ENCODE results near the gene GPAM. TPM values are rescaled to one million over a fixed set of nuclear protein-coding genes. Genes with fewer than 3 reads are reported as not detected.

Gene GPAM
- total and polyA plus RNA-seq, 2 of the 8 experiments (the other 6 are each of a cell fraction or from before 2014, with no cell fraction given): 5.5 to 15.5 TPM

DNA sequence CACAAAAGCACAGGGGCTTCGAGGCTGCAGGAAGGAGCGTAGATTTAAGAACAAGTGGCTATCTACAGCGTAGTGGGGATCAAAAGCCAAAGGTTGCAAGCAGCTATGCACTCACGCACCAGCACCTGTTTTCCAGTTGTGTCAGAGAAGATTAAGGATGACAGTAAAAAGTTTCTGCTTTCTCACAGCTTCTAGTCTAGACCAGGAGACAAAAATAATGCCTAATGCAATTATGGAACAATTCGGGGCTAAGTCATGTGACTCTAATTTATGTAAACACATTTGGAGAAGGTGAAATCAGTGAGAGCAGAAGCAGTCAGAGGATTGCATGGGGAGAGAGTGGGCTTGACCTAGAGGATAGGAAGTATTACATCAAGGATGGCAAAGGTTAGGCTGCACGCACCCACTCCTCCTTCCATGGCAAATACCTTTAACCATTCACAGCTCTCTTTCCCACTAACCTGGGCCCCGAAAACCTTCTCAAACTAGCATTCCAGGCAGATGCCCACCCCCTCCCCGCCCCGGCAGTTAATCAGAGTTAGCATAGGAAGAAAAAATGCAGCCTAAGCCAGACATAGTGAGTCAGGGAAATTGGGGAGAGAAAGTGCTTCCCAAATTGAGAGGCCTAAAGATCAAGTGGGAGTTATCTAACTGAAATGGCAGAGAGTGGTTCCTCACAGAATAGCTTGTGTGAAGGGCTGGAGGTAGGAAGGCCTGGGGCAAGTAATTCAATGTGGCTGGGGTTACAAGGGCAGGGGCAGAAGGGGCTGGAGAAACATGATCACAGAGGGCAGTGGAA is 48.2 kb upstream of the GPAM start (continued):
- TF ChIP-seq CHD2 (IDR thresholded peaks at IDR 0.05; ENCODE audit: low read length) (no peak), BRCA1 (IDR thresholded peaks at IDR 0.05; ENCODE audit: low read depth, low read length) (no peak), GABPA (IDR thresholded peaks at IDR 0.05; ENCODE audit: borderline replicate concordance, insufficient read depth, low read length) (no peak), CREB1 (IDR thresholded peaks at IDR 0.05) (no peak)
- TF ChIP-seq, protein P1, sequence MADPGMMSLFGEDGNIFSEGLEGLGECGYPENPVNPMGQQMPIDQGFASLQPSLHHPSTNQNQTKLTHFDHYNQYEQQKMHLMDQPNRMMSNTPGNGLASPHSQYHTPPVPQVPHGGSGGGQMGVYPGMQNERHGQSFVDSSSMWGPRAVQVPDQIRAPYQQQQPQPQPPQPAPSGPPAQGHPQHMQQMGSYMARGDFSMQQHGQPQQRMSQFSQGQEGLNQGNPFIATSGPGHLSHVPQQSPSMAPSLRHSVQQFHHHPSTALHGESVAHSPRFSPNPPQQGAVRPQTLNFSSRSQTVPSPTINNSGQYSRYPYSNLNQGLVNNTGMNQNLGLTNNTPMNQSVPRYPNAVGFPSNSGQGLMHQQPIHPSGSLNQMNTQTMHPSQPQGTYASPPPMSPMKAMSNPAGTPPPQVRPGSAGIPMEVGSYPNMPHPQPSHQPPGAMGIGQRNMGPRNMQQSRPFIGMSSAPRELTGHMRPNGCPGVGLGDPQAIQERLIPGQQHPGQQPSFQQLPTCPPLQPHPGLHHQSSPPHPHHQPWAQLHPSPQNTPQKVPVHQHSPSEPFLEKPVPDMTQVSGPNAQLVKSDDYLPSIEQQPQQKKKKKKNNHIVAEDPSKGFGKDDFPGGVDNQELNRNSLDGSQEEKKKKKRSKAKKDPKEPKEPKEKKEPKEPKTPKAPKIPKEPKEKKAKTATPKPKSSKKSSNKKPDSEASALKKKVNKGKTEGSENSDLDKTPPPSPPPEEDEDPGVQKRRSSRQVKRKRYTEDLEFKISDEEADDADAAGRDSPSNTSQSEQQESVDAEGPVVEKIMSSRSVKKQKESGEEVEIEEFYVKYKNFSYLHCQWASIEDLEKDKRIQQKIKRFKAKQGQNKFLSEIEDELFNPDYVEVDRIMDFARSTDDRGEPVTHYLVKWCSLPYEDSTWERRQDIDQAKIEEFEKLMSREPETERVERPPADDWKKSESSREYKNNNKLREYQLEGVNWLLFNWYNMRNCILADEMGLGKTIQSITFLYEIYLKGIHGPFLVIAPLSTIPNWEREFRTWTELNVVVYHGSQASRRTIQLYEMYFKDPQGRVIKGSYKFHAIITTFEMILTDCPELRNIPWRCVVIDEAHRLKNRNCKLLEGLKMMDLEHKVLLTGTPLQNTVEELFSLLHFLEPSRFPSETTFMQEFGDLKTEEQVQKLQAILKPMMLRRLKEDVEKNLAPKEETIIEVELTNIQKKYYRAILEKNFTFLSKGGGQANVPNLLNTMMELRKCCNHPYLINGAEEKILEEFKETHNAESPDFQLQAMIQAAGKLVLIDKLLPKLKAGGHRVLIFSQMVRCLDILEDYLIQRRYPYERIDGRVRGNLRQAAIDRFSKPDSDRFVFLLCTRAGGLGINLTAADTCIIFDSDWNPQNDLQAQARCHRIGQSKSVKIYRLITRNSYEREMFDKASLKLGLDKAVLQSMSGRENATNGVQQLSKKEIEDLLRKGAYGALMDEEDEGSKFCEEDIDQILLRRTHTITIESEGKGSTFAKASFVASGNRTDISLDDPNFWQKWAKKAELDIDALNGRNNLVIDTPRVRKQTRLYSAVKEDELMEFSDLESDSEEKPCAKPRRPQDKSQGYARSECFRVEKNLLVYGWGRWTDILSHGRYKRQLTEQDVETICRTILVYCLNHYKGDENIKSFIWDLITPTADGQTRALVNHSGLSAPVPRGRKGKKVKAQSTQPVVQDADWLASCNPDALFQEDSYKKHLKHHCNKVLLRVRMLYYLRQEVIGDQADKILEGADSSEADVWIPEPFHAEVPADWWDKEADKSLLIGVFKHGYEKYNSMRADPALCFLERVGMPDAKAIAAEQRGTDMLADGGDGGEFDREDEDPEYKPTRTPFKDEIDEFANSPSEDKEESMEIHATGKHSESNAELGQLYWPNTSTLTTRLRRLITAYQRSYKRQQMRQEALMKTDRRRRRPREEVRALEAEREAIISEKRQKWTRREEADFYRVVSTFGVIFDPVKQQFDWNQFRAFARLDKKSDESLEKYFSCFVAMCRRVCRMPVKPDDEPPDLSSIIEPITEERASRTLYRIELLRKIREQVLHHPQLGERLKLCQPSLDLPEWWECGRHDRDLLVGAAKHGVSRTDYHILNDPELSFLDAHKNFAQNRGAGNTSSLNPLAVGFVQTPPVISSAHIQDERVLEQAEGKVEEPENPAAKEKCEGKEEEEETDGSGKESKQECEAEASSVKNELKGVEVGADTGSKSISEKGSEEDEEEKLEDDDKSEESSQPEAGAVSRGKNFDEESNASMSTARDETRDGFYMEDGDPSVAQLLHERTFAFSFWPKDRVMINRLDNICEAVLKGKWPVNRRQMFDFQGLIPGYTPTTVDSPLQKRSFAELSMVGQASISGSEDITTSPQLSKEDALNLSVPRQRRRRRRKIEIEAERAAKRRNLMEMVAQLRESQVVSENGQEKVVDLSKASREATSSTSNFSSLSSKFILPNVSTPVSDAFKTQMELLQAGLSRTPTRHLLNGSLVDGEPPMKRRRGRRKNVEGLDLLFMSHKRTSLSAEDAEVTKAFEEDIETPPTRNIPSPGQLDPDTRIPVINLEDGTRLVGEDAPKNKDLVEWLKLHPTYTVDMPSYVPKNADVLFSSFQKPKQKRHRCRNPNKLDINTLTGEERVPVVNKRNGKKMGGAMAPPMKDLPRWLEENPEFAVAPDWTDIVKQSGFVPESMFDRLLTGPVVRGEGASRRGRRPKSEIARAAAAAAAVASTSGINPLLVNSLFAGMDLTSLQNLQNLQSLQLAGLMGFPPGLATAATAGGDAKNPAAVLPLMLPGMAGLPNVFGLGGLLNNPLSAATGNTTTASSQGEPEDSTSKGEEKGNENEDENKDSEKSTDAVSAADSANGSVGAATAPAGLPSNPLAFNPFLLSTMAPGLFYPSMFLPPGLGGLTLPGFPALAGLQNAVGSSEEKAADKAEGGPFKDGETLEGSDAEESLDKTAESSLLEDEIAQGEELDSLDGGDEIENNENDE (IDR thresholded peaks at IDR 0.05; ENCODE audit: insufficient replicate concordance, low read length): no peak

Data from H1 (cell line).